Activated CD4-positive, alpha-beta T cell treated with anti-CD3 and anti-CD28 coated beads for 36 hours (primary cell): ENCODE measurements around the gene IFT57. TPM values are rescaled to one million over a fixed set of nuclear protein-coding genes. Genes with fewer than 3 reads are reported as not detected.
"Not testable (repeated sequence)": the region's sequence is repeated elsewhere in the genome, so short reads cannot be mapped to it uniquely, and the experiment has no call there.

Experiments
- ATAC-seq: fragments of 200-7000 bp; cut with Tn5 transposase; one replicate; pipeline ENCODE4 v1.10.0; 2021; ENCODE audit warnings: mild to moderate bottlenecking, moderate library complexity
- CTCF ChIA-PET: fragments of 350-600 bp; sonication (Branson Sonifier 250); formaldehyde crosslinking; loops from one replicate; lab custom pipeline; 2021; ENCODE audit warnings: antibody characterized with exemption; lab: Charles Lee
- POLR2A ChIA-PET: fragments of 350-600 bp; sonication (Branson Sonifier 250); formaldehyde crosslinking; loops from one replicate; lab custom pipeline; 2021; ENCODE audit warnings: antibody characterized with exemption, inconsistent platforms; lab: Charles Lee
- DNase-seq: peaks from one replicate; pipeline ENCODE4 v3.0.0-alpha.2; 2020
- H3K27ac Mint-ChIP-seq: one replicate; pipeline ENCODE4 v1.8.0; 2021; ENCODE audit warnings: mixed read lengths
- H3K27me3 Mint-ChIP-seq: one replicate; pipeline ENCODE4 v1.8.0; 2021; ENCODE audit warnings: mixed read lengths
- H3K36me3 Mint-ChIP-seq: one replicate; pipeline ENCODE4 v1.8.0; 2021; ENCODE audit warnings: low read depth, mixed read lengths
- H3K4me1 Mint-ChIP-seq: one replicate; pipeline ENCODE4 v1.8.0; 2021; ENCODE audit warnings: mixed read lengths
- H3K4me3 Mint-ChIP-seq: one replicate; pipeline ENCODE4 v1.8.0; 2021; ENCODE audit warnings: mild to moderate bottlenecking, moderate library complexity, mixed read lengths
- H3K9me3 Mint-ChIP-seq: one replicate; pipeline ENCODE4 v1.8.0; 2021; ENCODE audit warnings: low read depth, mixed read lengths
- intact Hi-C, 2 experiments: fragments of 100-400 bp; cut with DNase I in 1 of 2; cut with micrococcal nuclease in 1 of 2; formaldehyde crosslinking; loops; one replicate each; pipeline versions ENCODE4 v1.14.2 to v1.15.1; 2022 to 2024; cut with DNase I, micrococcal nuclease
- total RNA-seq, 2 experiments: library from RNA; stranded (reverse); gene quantifications; one replicate each; pipeline ENCODE4 v1.2.3, GENCODE V29; 2021

IFT57 gene
- total RNA-seq, 2 experiments from 2014 or later, result 27.9 to 29.6 TPM

DNA sequence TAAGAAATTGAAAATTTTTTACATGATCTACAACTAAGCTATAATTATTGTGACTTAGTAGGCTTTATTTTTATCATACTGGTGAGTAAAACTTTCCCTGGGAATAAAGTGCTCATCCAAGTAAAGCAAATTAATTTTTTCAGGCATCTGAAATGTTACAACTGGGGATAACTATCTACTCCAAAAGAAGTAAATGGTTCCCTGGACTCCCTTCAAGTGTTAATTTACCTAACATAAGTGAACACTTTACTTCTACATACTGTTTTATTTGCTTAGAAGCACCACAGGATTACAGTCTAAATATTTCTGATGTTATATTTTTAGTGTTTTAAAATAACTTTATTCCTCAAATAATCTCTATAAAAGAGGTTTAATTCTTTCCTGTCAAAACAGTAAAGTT lies 57.8 kb downstream of the IFT57 start:
- H3K27ac Mint-ChIP-seq, result no peak overlapping the region
- ChIA-PET CTCF (no interaction called here), POLR2A (no interaction called here)
- H3K9me3 Mint-ChIP-seq, result no peaks in the 10 kb centered on the region
- intact Hi-C loops, result no loop called here
- ATAC-seq (no peak), DNase-seq (no peak)
- H3K27me3 Mint-ChIP-seq, result no peaks in the 10 kb centered on the region
- H3K4me3 Mint-ChIP-seq, result no peak overlapping the region
- H3K36me3 Mint-ChIP-seq, result peaks cover 13% of the 10 kb centered on the region
- no peaks in the 10 kb centered on the region for H3K4me1 Mint-ChIP-seq

DNA sequence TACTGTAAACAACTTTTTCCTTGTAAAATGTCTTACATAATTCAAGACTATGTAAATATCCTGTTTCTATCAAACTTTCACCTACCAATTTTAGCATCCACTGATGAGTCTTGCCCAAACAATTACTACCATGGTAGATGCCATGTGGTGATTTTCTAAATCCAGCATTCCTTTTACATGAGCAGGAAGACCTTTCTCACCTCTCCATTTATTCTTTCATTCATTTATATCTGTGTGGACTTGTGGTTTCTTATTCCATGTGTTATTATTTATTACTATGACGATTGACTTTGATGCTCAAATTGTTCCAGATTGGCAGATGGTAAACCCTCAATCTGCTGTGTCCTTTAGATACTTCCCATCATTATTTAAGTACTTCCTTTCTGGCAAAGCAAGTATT lies 62.4 kb downstream of the IFT57 start:
- Mint-ChIP-seq H3K4me3 (no peak overlapping the region), H3K27me3 (no peaks in the 10 kb centered on the region), H3K4me1 (peaks cover 5% of the 10 kb centered on the region), H3K36me3 (peaks cover 5% of the 10 kb centered on the region), H3K9me3 (no peaks in the 10 kb centered on the region), H3K27ac (no peak overlapping the region)
- ChIA-PET CTCF (interaction anchor here (0.6 kb wide), 1 partner anchor 29 kb away, joined by 4 read pairs; no protein-coding TSS in a partner anchor), POLR2A (no interaction called here)
- intact Hi-C loops, result no loop called here
- ATAC-seq, result no peak
- no peak for DNase-seq

DNA sequence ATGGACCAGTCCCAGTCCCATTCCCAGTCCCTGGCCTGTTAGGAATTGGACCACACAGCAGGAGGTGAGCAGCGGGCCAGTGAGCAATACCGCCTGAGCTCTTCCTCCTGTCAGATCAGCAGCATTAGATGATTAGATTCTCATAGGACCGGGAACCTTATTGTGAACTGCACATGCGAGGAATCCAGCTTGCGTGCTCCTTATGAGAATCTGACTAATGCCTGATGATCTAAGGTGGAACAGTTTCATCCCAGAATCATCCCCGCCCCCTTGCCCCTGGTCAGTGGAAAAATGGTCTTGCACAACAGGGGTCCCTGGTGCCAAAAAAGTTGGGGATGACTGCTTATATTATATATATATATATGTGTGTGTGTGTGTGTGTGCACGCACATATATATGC lies 63.1 kb downstream of the IFT57 start:
- Mint-ChIP-seq H3K9me3 (no peaks in the 10 kb centered on the region), H3K27me3 (no peaks in the 10 kb centered on the region), H3K4me3 (no peak overlapping the region), H3K36me3 (peaks cover 5% of the 10 kb centered on the region), H3K4me1 (peaks cover 5% of the 10 kb centered on the region), H3K27ac (no peak overlapping the region)
- ChIA-PET CTCF (interaction anchor here (0.6 kb wide), 1 partner anchor 30 kb away, joined by 4 read pairs; no protein-coding TSS in a partner anchor), POLR2A (no interaction called here)
- DNase-seq (no peak), ATAC-seq (no peak)
- intact Hi-C loops, result no loop called here

DNA sequence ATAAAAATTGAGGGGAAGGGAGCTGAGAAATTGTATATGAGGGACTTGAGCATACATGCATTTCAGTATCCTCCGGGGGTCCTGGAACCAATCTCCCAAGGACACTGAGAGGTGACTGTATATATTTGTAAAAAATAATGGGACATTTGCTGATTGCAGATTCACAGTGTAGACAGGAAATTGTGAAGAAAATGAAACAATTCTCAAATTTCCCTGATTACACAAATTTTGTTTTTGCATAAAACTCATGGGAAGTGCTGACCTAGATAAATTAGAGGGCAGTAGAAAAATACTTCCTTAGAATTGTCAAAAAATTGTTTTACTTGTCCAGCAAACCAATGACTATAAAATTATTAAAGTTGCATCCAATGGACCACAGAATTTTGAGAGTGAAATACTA lies 64.0 kb downstream of the IFT57 start:
- no peak for DNase-seq
- H3K4me3 Mint-ChIP-seq, result no peak overlapping the region
- H3K9me3 Mint-ChIP-seq, result no peaks in the 10 kb centered on the region
- H3K27ac Mint-ChIP-seq, result no peak overlapping the region
- H3K36me3 Mint-ChIP-seq, result peaks cover 5% of the 10 kb centered on the region
- ChIA-PET CTCF (interaction anchor here (0.9 to 2.5 kb wide), 3 partner anchors 9 to 319 kb away, joined by 3 to 8 read pairs (median 4); no protein-coding TSS in a partner anchor), POLR2A (interaction anchor here (0.9 kb wide), 1 partner anchor 13 kb away, joined by 3 read pairs; no protein-coding TSS in a partner anchor)
- peaks cover 8% of the 10 kb centered on the region for H3K4me1 Mint-ChIP-seq
- H3K27me3 Mint-ChIP-seq, result no peaks in the 10 kb centered on the region
- intact Hi-C loops, result no loop called here
- ATAC-seq, result no peak

DNA sequence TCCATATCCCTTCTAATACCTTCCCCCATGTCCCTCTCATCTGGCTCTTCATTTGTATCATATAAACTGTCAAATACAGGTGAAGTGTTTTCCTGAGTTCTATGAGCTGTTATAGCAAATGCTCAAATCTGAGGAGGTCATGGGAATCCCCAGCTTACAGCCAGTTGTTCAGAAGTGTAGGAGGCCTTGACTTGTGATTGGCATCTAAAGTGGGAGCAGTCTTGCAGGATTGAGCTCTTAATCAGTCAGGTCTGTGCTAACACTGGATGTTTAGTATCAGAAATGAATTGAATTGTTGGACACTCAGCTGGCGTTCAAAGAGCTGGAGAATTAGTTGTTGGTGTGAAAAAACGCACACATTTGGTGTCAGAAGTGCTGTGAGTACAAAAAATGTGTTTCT lies 65.0 kb downstream of the IFT57 start:
- DNase-seq, result no peak
- H3K27ac Mint-ChIP-seq, result no peak overlapping the region
- ChIA-PET POLR2A (no interaction called here), CTCF (interaction anchor here (0.9 to 2.5 kb wide), 7 partner anchors 10 to 322 kb away, joined by 3 to 8 read pairs (median 4); no protein-coding TSS in a partner anchor)
- no peak for ATAC-seq
- H3K4me1 Mint-ChIP-seq, result peaks cover 12% of the 10 kb centered on the region
- H3K9me3 Mint-ChIP-seq, result no peaks in the 10 kb centered on the region
- H3K4me3 Mint-ChIP-seq, result no peak overlapping the region
- no peaks in the 10 kb centered on the region for H3K36me3 Mint-ChIP-seq
- intact Hi-C loops, result no loop called here
- no peaks in the 10 kb centered on the region for H3K27me3 Mint-ChIP-seq

DNA sequence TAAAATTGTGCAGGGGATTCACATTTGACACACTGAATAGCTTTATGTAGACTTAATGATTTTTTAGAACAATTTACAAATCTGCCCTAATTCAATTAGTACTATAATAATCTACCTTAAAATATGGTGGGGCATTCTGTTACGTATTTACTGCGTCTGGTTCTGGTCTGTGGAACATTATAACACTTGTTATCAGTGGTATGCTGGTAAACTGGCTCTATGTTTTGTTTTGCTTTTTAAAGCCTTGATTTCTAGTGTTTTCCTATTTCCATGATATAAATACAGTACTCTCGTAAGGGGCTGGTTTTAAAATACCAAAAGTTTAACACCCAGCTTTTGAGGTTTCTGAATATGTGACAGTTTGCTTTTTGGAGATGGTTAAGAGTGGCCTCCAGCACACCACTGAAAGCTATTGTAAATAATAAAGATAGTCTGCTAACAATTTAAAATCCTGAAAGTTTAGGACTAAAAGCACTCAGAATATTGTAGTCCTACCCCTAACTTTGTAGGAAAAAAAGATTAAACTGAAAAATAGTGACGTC lies 65.8 kb downstream of the IFT57 start:
- POLR2A ChIA-PET, result no interaction called here
- CTCF ChIA-PET, result interaction anchor here (0.5 to 2.5 kb wide), 8 partner anchors 11 to 725 kb away, joined by 3 to 8 read pairs (median 3); no protein-coding TSS in a partner anchor
- Mint-ChIP-seq H3K4me1 (peaks cover 12% of the 10 kb centered on the region), H3K27ac (no peak overlapping the region), H3K36me3 (no peaks in the 10 kb centered on the region), H3K4me3 (no peak overlapping the region), H3K27me3 (no peaks in the 10 kb centered on the region), H3K9me3 (no peaks in the 10 kb centered on the region)
- DNase-seq (no peak), ATAC-seq (no peak)
- intact Hi-C loops, result no loop called here

DNA sequence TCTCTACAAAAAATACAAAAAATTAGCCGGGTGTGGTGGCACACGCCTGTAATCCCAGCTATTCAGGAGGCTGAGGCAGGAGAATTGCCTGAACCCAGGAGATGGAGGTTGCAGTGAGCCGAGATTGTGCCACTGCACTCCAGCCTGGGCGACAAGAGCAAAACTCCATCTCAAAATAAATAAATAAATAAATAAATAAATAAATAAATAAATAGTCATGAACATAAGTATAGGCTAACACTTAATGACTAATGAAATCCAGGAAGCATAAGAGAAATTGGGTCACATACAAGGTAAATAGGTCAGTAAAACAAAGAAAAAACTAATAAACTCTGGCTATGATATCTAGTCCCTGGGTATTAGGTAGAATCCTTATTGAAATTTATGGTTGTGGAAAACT lies 66.6 kb downstream of the IFT57 start:
- ATAC-seq, intact Hi-C loops, H3K27ac Mint-ChIP-seq, DNase-seq, POLR2A ChIA-PET, H3K4me3 Mint-ChIP-seq, H3K27me3 Mint-ChIP-seq, H3K9me3 Mint-ChIP-seq, H3K36me3 Mint-ChIP-seq: not testable (repeated sequence)
- CTCF ChIA-PET, result interaction anchor here (0.7 to 2.0 kb wide), 3 partner anchors 26 to 252 kb away, joined by 3 to 8 read pairs (median 3); no protein-coding TSS in a partner anchor
- peaks cover 12% of the 10 kb centered on the region for H3K4me1 Mint-ChIP-seq

DNA sequence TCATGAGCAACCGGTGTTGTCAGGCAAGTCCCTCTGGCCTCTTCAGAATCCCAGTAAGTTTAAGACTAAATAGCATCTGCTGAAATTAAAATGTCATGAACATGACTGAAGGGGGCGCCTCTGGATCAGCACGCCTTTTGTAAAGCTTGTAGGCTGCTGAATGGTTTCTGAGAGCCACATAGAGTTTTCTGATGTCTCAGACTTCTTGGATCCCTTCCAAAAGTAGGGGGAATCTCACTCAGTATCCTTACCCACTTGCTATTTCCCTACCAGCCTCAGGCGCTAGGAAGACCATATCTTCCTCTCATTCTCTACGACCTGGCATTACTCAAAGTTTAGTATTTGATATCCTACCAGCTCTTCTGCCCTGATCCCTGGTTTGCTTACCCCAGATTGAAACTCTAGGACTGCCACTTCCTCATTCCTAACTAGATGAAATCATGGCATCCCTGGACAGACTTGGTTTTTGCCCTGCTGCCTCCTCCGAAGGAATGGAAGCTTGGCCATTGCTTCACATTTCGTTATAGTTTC lies 68.7 kb downstream of the IFT57 start:
- intact Hi-C loops, result loop anchor here (1.0 to 5.0 kb wide), 4 partner anchors 164 to 324 kb away; no protein-coding TSS in a partner anchor
- peak; percentile 79 for DNase-seq

DNA sequence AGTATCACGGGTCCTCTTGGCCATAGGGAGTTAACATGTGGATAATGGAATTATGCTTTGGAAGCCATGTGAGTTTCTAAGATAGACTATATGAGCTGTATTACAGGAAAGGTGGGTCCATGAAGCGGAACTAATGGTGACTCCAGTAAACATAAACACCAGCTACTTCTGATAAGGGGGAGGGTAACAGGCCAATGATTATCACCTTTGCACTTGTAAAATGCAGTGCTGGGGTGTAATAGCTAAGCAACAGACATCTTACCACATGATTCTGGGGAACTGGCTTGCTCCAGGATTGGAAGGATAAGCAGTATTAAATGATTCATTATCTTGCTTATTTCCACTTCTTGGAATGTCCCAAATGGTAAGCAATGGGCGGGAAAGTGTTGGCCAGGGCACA lies 70.0 kb downstream of the IFT57 start:
- Mint-ChIP-seq H3K4me3 (no peak overlapping the region), H3K27me3 (no peaks in the 10 kb centered on the region), H3K4me1 (peaks cover 10% of the 10 kb centered on the region), H3K9me3 (no peaks in the 10 kb centered on the region), H3K36me3 (no peaks in the 10 kb centered on the region), H3K27ac (no peak overlapping the region)
- CTCF ChIA-PET, result interaction anchor here (0.6 to 2.5 kb wide), 5 partner anchors 11 to 326 kb away, joined by 3 to 18 read pairs (median 5); no protein-coding TSS in a partner anchor
- intact Hi-C loops, result loop anchor here (2.0 to 5.0 kb wide), 2 partner anchors 165 to 255 kb away; no protein-coding TSS in a partner anchor
- no peak for DNase-seq
- no peak for ATAC-seq
- POLR2A ChIA-PET, result interaction anchor here (0.5 kb wide), 1 partner anchor 59 kb away, joined by 4 read pairs; no protein-coding TSS in a partner anchor

More for the DNA sequence above, 68.7 kb downstream of the IFT57 start:
- Mint-ChIP-seq H3K27ac (no peak overlapping the region), H3K9me3 (no peaks in the 10 kb centered on the region), H3K27me3 (no peaks in the 10 kb centered on the region), H3K36me3 (no peaks in the 10 kb centered on the region), H3K4me1 (peaks cover 12% of the 10 kb centered on the region), H3K4me3 (no peak overlapping the region)
- ATAC-seq, result peak; percentile 87
- ChIA-PET CTCF (interaction anchor here (0.5 to 2.5 kb wide), 29 partner anchors 9 to 785 kb away, joined by 3 to 18 read pairs (median 3); no protein-coding TSS in a partner anchor), POLR2A (no interaction called here)

DNA sequence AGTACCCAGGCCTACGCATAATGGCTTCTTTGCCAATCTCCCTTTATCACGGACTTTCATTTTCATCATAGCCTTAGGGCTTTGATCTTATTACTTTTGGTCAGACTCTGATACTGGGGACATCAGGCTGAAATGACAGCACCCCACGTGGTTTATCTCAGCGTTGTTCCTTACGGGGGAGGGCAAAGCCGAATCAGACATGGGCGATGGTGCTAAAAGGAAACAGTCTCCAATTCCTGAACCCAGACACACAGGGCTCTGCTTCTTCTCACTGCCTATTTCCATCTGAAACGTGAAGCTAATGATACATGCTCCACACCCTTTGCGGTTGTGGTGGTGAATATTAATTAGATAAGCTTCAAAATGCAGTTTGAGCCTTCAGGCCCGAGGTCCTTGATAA lies 72.0 kb downstream of the IFT57 start:
- Mint-ChIP-seq H3K9me3 (peaks cover 10% of the 10 kb centered on the region), H3K4me3 (no peak overlapping the region), H3K36me3 (peaks cover 15% of the 10 kb centered on the region), H3K27me3 (no peaks in the 10 kb centered on the region), H3K4me1 (peaks cover 12% of the 10 kb centered on the region), H3K27ac (no peak overlapping the region)
- ATAC-seq (no peak), DNase-seq (no peak)
- ChIA-PET CTCF (no interaction called here), POLR2A (no interaction called here)
- intact Hi-C loops, result loop anchor here in 1 of 2 experiments (5.0 kb wide), 1 partner anchor 167 kb away; no protein-coding TSS in a partner anchor

DNA sequence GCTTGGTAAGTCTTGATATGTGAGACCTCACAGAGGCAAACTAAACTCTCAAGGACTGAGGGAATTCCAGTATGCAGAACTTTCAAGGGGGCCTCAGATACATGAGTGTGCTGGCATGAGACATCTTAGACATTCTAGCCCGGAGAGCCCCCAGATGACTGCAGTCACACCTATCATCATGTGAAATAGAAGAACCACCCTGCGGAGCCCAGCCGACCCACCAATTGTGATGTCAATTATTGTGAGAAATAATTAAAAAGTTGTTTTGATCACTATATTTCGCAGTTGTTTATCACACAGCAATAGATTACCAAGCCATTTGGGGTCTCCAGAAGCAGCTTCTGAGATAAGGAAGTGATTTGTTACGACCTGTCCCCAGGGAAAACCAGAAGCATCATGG lies 76.1 kb downstream of the IFT57 start:
- peaks cover 10% of the 10 kb centered on the region for H3K9me3 Mint-ChIP-seq
- H3K4me1 Mint-ChIP-seq, result peaks cover 5% of the 10 kb centered on the region
- ChIA-PET POLR2A (no interaction called here), CTCF (interaction anchor here (1.2 kb wide), 1 partner anchor 8 kb away, joined by 3 read pairs; no protein-coding TSS in a partner anchor)
- intact Hi-C loops, result no loop called here
- H3K36me3 Mint-ChIP-seq, result peaks cover 33% of the 10 kb centered on the region
- ATAC-seq, result no peak
- H3K27ac Mint-ChIP-seq, result no peak overlapping the region
- no peak overlapping the region for H3K4me3 Mint-ChIP-seq
- no peak for DNase-seq
- no peaks in the 10 kb centered on the region for H3K27me3 Mint-ChIP-seq
